ENCODE data around the gene ZNF814.

Gene ZNF814

DNA sequence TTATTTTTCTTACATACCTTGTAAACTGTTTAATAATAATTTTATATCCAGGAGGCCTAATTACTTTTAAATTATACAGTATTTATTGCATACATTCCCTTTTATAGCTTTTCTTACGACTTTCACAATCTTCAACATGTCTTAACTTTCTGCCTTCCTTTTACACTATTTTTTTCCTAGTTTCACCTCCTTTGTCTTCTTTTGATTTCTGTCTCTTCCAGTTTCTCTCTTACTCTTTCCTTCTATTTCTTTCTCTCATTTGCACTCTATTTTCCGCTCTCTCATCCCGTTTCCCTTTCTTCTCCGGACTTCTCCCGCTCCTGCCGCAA lies 85.6 kb downstream of the ZNF814 start:
- TF ChIP-seq EP300 (IDR thresholded peaks at IDR 0.05; ENCODE audit: borderline replicate concordance) (no peak), CREB1 (IDR thresholded peaks at IDR 0.05; ENCODE audit: low read depth) (no peak), CEBPB (IDR thresholded peaks at IDR 0.05) (no peak), NFIC (IDR thresholded peaks at IDR 0.05) (no peak), TCF12 (IDR thresholded peaks at IDR 0.05; ENCODE audit: low read depth) (no peak), RAD21 (IDR thresholded peaks at IDR 0.05; ENCODE audit: low read depth) (no peak), ZBTB7A (IDR thresholded peaks at IDR 0.05; ENCODE audit: low read depth) (no peak), REST (IDR thresholded peaks at IDR 0.05; ENCODE audit: low read depth) (no peak), FOXM1 (IDR thresholded peaks at IDR 0.05; ENCODE audit: borderline replicate concordance, low read depth) (no peak), TAF1 (IDR thresholded peaks at IDR 0.05; ENCODE audit: low read depth) (no peak)
- TF ChIP-seq, protein P1, sequence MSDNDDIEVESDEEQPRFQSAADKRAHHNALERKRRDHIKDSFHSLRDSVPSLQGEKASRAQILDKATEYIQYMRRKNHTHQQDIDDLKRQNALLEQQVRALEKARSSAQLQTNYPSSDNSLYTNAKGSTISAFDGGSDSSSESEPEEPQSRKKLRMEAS (IDR thresholded peaks at IDR 0.05): no peak
- TF ChIP-seq, protein P2, sequence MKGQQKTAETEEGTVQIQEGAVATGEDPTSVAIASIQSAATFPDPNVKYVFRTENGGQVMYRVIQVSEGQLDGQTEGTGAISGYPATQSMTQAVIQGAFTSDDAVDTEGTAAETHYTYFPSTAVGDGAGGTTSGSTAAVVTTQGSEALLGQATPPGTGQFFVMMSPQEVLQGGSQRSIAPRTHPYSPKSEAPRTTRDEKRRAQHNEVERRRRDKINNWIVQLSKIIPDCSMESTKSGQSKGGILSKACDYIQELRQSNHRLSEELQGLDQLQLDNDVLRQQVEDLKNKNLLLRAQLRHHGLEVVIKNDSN (IDR thresholded peaks at IDR 0.05): no peak

DNA sequence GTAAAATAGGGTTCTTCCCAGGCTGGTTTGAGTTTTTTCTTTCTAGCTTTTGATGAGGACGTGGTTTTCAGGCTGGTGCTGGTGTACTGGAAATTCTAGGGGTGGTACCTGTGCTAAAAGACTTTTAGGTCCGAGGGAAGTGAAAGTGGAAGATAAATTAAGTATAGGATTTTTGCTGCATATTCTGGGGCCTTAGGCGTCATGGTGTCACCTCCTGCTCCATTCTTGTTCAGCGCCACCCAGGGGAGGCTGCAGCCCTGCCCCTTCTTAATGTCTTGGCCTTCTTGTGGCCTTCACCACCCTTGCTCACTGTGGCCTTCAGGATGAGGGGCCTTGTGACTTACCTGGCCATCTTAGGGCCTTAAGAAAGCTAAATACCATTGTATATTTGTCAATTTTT lies 86.6 kb downstream of the ZNF814 start:
- TF ChIP-seq RAD21 (IDR thresholded peaks at IDR 0.05; ENCODE audit: low read depth) (no peak), TAF1 (IDR thresholded peaks at IDR 0.05; ENCODE audit: low read depth) (no peak), CEBPB (IDR thresholded peaks at IDR 0.05) (no peak), TCF12 (IDR thresholded peaks at IDR 0.05; ENCODE audit: low read depth) (no peak), YY1 (IDR thresholded peaks at IDR 0.05; ENCODE audit: low read depth) (no peak), TEAD4 (IDR thresholded peaks at IDR 0.05) (no peak), EGR1 (IDR thresholded peaks at IDR 0.05) (no peak), CREB1 (IDR thresholded peaks at IDR 0.05; ENCODE audit: low read depth) (no peak), ZBTB7A (IDR thresholded peaks at IDR 0.05; ENCODE audit: low read depth) (no peak), REST (IDR thresholded peaks at IDR 0.05; ENCODE audit: low read depth) (no peak), FOXM1 (IDR thresholded peaks at IDR 0.05; ENCODE audit: borderline replicate concordance, low read depth) (no peak), EP300 (IDR thresholded peaks at IDR 0.05; ENCODE audit: borderline replicate concordance) (no peak), NFIC (IDR thresholded peaks at IDR 0.05) (no peak)
- TF ChIP-seq, protein P1 (IDR thresholded peaks at IDR 0.05): no peak
- TF ChIP-seq, protein P2 (IDR thresholded peaks at IDR 0.05): no peak

DNA sequence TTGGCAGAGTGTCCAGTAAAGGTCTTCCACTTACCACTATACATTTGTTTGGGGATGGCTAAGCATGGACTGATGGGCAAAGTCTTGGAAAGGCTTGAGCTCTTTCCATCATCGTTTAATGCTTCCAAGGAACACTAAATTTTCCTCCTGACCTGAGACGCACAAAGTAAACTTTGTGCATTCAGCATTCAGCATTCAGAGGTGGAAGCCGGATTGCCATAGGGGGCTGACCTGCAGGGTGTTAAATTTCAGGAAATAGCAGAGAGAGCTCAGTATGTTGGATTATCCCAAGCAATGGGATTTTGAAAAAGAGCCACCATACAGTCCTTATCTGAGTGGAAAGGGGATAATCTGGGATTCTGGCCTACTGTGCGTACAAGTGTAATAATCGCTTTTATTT lies 88.1 kb downstream of the ZNF814 start:
- no peak for TF ChIP-seq CEBPB (IDR thresholded peaks at IDR 0.05)
- no peak for TF ChIP-seq EGR1 (IDR thresholded peaks at IDR 0.05)
- no peak for TF ChIP-seq YY1 (IDR thresholded peaks at IDR 0.05; ENCODE audit: low read depth)
- TF ChIP-seq RAD21 (IDR thresholded peaks at IDR 0.05; ENCODE audit: low read depth): no peak
- TF ChIP-seq, protein P2 (IDR thresholded peaks at IDR 0.05): no peak
- no peak for TF ChIP-seq REST (IDR thresholded peaks at IDR 0.05; ENCODE audit: low read depth)
